Brain (organoid and tissue), 1 donor: Measurements from ENCODE around the gene LACC1. TPM values are rescaled to one million over a fixed set of nuclear protein-coding genes. Genes with fewer than 3 reads are reported as not detected.

Source experiments
- polyA plus RNA-seq: library from polyadenylated mRNA; stranded (reverse); fragments of 350-450 nt; fragmentation: Illumina TruSeq; extraction: RNeasy Lipid Tissue Mini Kit (QIAGEN cat#74804); gene quantifications from one replicate; pipeline ENCODE4 v1.2.3, GENCODE V29; 2015; ENCODE audit warnings: low read depth, low replicate concordance; ENCODE audit not compliant: insufficient read depth

The LACC1 gene
- polyA plus RNA-seq, 1 donor from 2014 or later, result 1.4 TPM

Other genes starting within 250 kb of the LACC1 start
- gene ENOX1, start 92.9 kb upstream of the LACC1 start, polyA plus RNA-seq, result 3.6 TPM
- 2.2 TPM for gene CCDC122, start 164 bp upstream of the LACC1 start, polyA plus RNA-seq